C4-2B (cell line): Measurements from ENCODE around the gene GJA5.

Source experiments
- H3K27ac ChIP-seq: fragments of 450-650 bp; 2 replicates; pipeline ENCODE4 v1.5.1; 2017
- ZFX ChIP-seq: fragments of 450-650 bp; IDR thresholded peaks from 2 replicates; pipeline ENCODE4 v1.6.1; 2017
- TF ChIP-seq, protein P1 (sequence below): fragments of 450-650 bp; conservative IDR thresholded peaks from 2 replicates; pipeline ENCODE4 v1.5.1; 2017; ENCODE audit warnings: mild to moderate bottlenecking

Gene GJA5

GRCh38 chr1:147717706-147718097, 42.7 kb downstream of the GJA5 start:
- TF ChIP-seq, protein P1, sequence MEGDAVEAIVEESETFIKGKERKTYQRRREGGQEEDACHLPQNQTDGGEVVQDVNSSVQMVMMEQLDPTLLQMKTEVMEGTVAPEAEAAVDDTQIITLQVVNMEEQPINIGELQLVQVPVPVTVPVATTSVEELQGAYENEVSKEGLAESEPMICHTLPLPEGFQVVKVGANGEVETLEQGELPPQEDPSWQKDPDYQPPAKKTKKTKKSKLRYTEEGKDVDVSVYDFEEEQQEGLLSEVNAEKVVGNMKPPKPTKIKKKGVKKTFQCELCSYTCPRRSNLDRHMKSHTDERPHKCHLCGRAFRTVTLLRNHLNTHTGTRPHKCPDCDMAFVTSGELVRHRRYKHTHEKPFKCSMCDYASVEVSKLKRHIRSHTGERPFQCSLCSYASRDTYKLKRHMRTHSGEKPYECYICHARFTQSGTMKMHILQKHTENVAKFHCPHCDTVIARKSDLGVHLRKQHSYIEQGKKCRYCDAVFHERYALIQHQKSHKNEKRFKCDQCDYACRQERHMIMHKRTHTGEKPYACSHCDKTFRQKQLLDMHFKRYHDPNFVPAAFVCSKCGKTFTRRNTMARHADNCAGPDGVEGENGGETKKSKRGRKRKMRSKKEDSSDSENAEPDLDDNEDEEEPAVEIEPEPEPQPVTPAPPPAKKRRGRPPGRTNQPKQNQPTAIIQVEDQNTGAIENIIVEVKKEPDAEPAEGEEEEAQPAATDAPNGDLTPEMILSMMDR = no peak
- TF ChIP-seq ZFX = no peak

DNA sequence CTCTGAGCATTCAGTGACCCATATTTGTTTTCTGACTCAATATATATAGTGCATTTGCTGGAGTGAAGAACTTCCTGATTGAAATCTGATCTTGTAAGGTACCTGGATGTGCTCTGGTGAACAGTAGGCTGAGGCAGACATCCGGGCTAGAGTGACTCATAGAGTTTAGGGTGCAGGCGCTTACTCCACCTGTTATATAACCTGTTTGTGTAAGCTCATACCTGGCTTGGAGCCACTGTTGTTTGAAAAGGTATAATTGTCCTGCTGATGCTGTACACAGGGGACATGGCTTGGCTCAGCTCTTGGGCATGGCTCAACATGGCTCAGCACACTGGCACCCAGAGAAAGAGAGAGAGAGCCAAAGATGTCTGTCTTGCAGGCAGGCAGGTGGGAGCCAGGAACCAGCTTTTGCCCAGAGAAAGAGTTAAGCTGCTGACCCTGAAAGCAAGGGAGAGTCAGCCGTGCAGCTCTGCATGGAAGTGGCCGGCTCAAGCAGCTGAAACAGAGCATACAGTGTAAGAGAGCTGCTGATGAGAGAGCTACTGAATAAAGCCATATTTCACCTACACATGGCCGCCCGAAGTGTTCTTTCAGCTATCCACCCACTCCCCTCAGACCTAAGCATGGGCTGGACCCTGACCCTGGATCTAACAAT, 43.2 kb downstream of the GJA5 start:
- H3K27ac ChIP-seq = peak overlapping the region; percentile 82
- no peak for TF ChIP-seq ZFX

More at GRCh38 chr1:147717706-147718097, 42.7 kb downstream of the GJA5 start:
- peak overlapping the region; percentile 82 for H3K27ac ChIP-seq

DNA sequence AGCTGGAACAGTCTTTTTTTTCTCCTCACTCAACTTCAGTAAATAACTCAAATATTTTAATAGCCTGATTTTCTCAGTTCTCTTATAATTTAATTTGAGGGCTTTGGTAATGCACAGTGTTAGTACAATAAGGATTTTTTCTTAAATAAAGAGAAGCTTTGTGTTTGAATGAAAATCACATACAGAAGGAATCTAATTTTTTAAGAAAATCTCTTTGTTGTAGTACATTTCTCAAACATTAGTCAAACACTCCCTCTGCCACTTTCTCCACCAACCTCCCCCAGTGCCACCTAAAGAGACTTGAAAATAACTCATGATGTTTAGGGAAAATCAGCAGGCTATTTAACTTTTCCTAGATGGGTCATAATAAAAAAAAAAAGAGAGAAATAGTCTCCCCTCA, 47.8 kb downstream of the GJA5 start:
- TF ChIP-seq, protein P1 = no peak
- no peak for TF ChIP-seq ZFX
- H3K27ac ChIP-seq = no peak overlapping the region
